HG03575 (cell line): ENCODE results near the gene DUSP12.

Source experiments
- ATAC-seq: cut with Tn5 transposase; IDR thresholded peaks from one replicate; pipeline ENCODE4 v1.9.1; 2021; ENCODE audit not compliant: unreplicated experiment, insufficient number of reproducible peaks, low FRiP score; ENCODE audit errors: extremely low read depth

DUSP12 gene

DNA sequence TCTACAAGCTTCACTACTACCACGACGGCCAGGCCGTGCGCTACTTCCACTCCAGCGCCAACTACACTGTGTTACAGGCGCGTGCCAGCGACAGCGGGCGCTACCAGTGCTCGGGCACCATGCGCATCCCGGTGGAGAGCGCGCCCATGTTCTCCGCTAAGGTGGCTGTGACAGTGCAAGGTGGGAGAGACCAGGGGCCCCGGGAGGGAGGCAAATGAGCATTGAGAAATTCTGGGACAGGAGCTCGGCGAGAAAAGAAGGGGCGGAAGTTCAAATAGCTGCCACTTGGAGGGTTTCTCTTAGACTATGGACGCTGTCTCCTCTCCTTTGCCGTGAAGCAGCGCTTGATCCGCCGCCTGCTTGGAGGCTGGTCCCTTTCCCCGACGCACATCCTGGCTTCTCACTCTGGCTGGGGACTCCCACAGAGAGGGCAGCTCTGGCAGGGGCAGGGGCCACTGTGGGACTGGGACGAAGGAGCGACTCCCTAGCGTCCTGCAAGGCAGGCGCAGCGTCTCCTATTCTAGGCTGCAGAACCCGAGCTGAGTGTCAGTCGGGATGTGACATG is 23.6 kb upstream of the DUSP12 start:
- ATAC-seq, result no peak

DNA sequence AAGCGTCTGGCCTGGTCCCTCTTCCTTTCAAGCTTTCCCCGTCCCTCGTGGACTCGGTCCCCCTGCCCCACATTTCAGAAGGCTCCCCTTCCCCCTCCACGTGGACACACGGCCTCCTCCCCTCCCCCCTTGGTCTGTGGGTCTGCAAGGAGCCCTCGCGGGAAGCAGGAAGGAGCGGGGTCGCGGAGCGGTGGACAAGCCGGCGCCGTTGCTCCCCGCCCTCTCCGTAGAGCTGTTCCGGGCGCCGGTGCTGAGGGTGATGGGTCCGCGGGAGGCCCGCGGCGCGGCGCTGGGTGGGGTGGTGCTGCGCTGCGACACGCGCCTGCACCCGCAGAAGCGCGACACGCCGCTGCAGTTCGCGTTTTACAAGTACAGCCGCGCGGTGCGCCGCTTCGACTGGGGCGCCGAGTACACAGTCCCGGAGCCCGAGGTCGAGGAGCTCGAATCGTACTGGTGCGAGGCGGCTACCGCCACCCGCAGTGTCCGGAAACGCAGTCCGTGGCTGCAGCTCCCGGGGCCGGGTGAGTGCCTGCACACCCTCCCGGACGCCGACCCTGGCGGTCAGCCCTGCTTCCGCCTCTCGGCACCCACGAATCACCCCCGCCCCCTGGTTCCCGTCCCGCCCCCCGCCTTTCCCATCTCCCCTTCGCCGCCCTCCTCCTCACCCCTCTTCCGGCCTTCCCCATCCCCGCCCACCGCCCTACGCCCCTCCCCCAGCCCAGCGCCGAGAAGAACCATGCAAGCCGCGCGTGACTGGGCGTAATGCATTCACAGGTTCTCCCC is 22.9 kb upstream of the DUSP12 start:
- no peak for ATAC-seq

DNA sequence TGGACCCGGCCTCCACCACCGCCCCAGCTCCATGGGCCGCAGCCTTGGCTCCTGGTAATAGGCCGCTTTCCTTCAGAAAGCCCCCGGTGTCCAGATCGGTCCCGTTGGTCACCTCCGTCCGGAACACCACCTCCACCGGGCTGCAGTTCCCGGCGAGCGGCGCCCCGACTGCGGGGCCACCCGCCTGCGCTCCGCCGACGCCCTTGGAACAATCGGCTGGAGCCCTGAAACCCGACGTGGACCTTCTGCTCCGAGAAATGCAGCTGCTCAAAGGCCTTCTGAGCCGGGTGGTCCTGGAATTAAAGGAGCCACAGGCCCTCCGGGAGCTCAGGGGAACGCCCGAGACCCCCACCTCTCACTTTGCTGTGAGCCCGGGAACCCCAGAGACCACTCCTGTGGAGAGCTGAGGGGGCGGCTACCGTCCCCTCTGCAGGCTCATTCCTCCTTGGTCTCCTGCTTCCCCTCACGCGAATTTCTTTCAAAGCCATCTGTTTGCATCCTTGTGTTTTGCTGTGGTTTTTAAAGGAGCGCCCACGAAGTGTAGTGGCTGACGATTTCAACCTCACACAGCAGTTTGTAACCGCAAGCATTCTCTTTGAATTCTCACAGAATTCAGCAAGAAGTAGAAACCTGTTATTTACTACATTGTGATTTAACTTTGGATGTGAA is 22.2 kb upstream of the DUSP12 start:
- no peak for ATAC-seq

DNA sequence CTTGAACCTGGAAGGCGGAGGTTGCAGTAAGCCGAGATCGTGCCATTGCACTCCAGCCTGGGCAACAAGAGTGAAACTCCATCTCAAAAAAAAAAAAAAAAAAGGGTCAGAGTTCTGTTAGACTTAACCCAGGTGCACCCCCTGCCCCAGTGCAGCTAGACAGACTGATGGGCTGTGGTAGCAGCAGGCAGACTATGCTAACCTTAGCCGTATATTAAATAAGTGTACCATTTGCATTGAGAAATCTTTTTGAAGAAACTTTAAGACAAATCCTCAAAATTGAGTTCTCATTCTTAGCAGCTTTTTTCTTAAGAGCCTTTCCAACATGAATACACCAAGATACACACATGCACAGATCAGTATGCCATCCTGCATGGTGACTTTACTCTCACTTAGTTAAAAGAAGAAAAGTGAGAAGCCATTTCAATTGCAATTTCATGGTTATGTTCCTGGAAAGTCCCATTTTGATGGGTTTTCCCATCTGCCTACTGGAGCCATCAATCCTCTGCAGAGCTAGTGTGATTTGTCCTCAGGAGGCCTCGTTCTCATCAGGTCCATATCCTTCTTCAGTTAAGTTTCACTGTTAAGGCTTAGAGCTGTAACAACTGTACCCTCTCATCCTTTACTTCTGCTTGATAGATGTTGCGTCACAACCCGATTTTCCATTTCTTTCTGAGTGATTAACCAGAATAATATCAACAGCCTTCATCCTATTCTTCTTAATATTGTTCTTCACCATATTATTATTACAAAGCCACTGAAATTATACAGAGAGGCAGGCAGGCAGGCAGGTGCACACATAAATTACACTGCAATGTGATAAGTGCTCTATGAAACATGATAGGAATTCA is 21.0 kb upstream of the DUSP12 start:
- no peak for ATAC-seq

DNA sequence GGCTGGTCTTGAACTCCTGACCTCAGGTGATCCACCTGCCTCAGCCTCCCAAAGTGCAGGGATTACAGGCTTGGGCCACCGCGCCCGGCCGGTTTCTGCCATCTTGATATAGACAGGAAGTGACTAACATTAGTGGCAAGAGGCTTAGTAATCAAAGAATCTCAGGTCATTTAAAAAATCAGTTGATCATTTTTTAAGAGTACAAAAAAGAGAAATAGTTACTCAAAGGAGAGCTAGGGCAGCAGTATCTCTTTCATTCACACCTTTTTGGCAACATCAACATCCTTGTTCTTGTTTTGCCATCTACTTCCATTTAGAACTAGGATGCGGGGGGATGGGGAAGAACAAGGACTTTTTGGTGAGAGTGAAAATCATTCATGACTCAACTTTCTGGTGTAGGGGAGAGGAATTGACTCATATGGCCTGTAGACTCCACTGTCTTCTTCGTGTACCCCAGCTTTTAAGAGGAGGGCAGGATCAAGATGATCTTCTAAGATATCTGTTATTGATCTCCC is 19.5 kb upstream of the DUSP12 start:
- ATAC-seq, result no peak

DNA sequence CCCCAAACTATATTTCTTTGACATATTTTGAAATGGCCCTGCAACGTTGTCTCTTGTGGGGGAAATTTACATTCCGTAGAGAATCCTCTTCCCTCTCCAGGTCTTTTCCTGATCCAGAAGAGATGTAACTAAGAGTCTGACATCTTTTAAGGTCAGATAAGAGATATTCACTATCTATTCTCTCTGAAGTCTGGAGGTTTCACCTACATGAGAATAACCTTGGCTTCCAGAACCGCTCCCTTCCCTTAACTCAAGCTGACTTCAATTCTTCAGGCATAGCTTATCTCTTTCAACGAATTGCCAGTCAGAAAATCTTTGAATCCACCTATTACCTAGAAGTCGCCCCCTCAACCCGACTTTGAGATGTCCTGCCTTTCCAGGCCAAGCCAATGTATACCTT is 18.3 kb upstream of the DUSP12 start:
- ATAC-seq, result no peak

DNA sequence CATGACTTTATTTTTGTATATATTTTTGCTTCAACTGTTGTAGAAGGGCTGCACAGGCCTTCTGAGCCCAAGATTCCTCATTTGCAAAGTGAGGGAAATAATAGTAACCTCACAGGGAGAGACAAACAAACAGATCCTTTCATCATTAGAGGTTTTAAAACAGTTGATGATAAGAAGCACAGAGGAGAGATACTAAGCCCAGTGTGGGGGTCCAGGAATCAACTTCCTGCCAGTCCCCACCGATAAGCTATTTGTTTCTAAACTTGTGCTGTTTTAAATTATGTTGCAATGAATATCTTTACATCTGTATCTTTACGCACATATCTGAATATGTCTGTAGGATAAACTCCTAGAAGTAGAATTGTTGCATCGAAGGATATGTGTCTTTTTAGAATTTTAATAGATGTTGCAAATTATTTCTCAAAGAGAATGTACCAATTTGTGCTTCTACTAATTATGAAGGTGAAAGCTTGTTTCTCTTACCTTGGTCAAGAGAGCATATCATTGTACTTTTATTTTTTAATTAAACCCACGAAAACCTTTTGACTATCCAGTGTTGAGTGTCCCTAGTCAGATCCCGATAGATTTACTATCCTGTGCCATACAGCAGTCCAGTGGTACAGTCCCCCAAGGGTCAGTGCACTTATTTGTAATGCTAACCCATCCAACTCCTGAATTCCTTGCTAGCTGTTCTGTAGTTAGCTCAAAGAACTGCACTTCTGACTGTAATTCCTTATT is 17.4 kb upstream of the DUSP12 start:
- ATAC-seq, result no peak

DNA sequence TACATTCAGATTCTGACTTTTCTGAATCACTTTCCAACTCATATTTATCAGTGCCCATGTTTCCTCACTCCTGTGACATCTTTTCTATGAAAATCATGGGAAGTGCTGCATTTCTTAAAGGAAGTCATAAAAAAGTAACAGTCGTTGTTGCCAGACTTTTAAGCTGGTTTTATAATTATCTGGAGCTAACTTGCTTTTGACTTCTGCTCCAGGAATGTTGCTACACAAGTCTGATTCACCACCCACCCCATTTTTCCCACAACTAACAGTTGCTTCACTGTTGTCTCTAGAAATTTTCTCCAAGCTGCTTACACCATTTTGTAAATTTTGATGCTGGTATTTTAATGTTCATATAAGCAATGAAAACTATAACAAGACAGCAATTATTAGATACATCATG is 16.1 kb upstream of the DUSP12 start:
- ATAC-seq, result no peak

DNA sequence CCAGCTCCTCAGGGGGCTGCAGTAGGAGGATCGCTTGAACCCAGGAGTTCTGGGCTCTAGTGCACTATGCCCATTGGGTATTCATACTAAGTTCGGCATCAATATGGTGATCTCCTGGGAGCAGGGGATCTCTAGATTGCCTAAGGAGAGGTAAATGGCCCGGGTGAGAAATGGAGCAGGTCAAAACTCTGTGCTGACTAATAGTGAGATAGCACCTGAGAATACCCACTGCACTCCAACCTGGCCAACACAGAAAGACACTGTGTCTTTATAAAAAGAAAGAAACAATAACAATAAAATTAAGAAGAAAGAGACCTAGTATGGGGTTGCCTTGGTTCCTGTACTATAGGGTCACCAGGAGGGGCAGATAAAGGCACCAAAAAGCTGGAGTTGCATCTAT is 13.7 kb upstream of the DUSP12 start:
- ATAC-seq, result no peak

DNA sequence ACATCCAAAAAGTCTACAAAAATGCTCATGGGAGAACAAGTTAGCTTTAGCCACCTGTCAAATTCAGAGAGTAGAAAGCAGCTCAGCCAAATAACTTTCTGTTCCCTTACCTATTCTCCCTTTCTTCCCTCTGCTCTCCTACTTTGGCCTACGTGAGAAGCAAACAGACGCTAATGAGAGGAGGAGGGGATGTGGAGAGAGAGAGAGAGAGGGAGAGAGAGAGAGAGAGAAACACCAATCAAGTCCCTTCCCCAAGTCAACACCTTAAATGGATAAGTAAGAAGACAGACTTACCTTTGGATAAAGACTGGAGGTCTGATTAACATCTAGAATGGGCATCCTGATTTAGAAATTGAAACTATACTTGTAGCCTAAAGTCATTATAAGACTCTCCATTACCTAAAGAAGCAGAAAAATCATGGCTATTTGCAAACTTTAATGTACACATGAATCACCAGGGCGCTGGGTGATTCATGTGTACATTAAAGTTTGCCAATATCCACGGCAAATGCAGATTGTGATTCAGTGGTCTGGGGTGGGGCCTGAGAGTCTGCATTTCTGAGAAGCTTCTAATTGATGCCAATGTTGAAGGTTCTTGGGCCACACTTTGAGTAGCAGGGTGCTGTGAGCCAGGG is 13.1 kb upstream of the DUSP12 start:
- ATAC-seq, result no peak

DNA sequence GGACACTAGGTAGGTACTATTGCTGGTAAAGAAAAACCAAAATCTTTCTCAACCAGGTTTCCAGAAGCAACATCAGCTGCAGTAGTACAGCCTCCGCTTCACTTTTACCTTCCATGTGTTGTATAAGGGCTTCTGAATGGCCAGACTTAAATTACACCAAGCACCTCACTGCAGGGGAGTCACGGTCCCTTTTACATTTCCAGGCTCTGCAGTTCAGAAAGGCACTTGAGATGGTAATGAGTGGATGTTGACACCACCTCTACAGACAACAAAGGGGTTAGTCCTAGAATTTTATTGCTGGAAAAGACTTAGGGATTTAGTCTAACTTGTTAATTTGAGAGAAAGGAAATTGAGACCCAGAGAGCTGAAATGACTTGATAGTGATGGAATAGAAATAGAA is 12.0 kb upstream of the DUSP12 start:
- no peak for ATAC-seq

DNA sequence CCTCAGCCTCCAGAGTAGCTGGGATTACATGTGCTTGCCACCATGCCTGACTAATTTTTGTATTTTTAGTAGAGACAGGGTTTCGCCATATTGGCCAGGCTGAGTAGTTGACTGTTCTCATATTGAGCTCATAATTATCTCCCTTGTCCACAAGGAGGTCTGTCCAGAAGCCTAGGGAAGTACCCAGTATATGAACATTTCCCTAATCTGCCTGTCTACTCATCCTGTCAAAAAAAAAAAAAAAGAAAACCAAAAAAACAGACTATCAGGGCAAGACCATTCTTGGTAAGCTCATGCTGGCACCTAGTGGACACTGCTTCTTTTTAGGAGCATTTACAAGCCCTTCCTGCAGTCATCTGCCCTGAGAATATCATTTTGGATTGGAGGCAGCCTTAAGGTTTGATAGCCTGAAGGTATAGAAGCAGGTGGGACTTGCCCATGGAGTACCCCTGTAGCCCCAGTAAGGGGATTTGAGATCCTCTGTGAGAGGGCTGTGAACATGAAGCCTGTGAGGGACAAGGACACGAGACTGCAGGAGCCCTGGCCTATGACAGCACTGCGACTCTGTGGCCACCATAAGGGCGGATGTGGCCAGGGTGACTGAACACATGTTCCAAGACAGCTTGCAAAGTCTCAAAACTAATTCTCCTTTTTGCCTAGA is 10.8 kb upstream of the DUSP12 start:
- ATAC-seq, result peak; percentile 30

DNA sequence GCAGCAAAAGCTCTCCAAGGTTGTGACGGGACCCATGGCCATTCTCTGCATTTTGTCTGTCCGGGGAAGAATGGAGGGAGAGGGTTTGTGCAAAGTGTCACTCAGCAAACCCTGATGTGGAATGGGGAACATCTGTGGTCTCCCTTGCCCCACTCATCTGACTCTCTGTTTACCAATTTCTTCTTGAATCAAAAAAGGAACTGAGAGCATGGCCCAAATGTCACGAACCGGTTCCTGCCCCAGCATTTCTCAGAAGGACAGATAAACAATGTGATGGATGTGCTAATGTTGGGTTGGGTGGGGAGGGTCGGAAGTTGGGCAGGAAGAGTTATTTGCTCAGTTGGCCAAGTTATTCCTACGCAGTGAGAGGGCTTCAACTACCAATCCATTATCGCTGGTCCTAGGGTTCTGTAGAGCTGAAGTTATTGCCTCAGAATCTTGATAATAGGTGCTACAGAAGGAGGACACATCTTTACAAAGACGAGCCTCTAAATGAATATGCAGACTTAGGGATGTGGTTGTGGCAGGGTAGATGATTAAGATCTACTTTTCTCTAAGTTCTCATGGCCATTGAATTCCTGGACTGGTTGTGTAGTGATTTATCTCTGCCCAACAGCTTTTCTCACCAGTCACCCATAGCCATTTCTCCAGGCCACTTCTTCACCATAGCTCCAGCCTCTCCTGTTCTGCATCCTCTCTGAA is 9.6 kb upstream of the DUSP12 start:
- ATAC-seq, result no peak

DNA sequence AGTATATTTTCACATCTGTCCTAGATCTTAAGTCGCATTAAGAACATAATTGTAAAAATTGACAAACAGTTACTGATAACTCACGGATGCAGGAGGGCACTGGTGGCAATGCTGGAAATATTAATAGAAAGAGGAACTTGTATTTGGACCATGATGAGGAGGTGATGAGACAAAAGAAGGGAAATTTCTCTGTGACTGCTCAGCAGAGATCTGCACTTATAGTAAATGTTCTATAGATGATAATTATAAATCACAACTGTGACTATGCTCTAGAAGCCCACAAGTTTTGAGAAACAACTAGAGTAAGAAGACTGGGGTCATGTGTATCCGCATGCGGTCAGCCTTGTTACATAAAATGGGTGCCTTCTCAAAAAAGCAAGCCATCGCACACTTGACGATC is 8.7 kb upstream of the DUSP12 start:
- ATAC-seq, result no peak

DNA sequence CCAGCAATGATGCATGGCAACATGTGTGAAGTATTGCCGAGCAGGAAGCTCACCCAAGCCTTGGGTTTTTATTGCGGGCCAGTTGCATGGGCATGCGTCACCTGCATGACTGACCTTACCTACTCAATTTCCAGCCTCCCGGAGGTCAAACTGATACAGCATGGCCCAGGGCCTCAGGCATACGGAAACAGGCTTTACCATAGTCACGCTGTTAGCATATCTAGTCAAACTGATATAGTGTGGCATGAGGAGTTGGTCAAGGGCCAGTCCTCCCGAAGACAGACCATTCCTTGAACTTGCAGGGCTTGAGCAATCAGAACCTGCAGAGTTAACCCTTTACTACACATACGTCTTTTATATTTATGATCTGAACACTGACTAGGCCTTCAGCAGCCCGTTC is 6.4 kb upstream of the DUSP12 start:
- no peak for ATAC-seq

DNA sequence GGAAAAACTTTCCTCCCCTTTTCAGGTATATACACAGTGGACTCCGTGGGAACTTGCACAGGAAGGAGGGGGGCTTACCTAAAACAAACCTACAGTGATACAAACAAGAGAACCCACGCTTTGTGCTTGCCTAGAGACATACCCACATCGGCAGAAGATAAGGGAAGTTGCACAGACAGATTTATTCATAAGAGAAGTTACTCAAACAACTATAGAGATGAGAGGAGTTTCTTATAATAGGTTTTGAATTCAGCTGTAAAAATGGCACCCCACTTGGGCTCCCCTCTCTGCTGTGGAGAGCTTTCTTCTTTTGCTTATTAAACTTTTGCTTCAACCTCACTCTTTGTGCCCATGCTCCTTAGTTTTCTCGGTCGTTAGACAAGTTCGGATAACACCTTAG is 1.8 kb upstream of the DUSP12 start:
- no peak for ATAC-seq

DNA sequence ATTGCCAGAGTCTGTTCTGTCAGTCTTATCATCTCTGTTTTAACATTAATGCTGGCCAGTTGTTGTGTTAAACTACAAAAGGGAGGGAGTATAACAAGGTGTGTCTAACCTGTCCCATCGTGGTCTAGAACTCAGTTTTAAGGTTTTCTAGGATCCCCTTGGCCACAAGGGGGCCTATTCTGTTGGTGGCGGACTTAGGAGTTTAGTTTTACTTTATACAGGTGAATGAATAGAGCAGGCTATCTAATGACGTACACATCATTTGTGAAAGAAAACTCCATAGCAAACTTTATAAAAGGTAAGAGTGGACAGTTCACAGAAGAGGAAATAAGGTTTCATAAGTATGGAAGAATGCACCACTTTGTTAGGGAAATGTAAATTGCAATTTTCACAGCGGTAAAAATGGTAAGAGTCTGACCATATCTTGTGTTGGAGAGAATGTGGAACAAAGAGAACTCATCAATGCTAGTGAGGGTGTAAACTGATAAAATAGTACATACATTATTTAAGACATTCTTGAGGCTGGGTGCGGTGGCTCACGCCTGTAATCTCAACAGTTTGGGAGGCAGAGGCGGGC is 14.0 kb downstream of the DUSP12 start:
- no peak for ATAC-seq
